HG03064 (cell line): ENCODE measurements around the gene DAP3.
"Not testable (repeated sequence)": the region's sequence is repeated elsewhere in the genome, so short reads cannot be mapped to it uniquely, and the experiment has no call there.

ENCODE experiments used
- ATAC-seq: cut with Tn5 transposase; IDR thresholded peaks from one replicate; pipeline ENCODE4 v1.9.1; 2021; ENCODE audit warnings: low read depth; ENCODE audit not compliant: unreplicated experiment

Gene DAP3

GRCh38 chr1:155763989-155764388, 75.1 kb downstream of the DAP3 start:
- not testable (repeated sequence) for ATAC-seq

- ATAC-seq: not testable (repeated sequence)
These were observed 78.6 kb downstream of the DAP3 start for GRCh38 chr1:155767399-155767989.

DNA sequence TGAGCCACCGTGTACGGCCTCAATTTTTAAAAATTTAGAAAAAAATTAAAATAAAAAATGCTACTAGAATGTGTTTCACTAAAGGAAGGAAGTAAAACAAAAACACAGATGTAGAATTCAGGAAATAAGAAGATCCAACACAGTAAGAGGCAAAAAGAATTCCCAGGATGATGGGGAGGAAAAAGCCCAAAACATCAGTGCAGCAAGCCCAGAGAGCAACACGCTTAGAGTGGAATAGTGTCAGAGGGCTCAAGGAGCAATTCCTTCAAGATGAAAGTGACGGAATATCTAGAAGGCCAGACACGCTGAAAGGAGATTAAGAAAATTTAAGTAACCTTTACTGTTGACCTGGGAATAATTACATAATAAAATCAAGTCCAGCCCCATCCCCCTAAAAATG, 80.4 kb downstream of the DAP3 start:
- ATAC-seq: no peak

DNA sequence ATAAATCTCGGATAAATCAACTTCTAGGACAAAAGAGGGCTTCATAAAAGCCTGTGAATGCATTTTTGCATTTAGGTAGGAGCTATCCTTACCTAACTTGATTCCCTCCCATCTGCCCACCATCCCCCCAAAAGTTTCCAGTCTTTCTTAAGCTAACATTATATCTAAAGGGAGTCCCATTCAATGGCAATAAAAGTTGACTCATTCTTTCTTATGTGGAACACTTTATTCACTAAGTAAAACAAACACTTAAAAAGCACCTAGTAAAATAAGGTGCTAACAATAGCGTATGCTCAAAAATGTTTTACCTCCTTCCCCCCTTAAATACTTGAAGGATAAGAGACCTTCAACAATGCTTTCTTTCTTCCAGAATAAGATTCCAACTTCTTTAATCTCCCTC, 84.3 kb downstream of the DAP3 start:
- ATAC-seq: no peak

DNA sequence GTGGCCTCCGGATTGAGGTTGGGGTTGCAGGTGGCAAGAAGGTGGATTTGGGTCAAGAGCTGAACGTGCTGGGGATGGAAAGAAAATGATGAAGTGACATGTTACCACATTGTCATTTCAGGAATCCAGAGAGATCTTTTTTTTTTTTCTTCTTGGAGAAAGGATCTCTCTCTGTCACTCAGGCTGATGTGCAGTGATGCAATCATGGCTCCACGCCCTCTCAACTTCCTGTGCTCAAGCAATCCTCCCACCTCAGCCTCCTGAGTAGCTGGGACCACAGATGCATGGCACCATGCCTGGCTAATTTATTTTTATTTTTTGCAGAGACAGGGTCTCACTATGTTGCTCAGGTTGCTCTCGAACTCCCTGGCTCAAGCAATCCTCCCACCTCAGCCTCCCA, 87.5 kb downstream of the DAP3 start:
- ATAC-seq: no peak

DNA sequence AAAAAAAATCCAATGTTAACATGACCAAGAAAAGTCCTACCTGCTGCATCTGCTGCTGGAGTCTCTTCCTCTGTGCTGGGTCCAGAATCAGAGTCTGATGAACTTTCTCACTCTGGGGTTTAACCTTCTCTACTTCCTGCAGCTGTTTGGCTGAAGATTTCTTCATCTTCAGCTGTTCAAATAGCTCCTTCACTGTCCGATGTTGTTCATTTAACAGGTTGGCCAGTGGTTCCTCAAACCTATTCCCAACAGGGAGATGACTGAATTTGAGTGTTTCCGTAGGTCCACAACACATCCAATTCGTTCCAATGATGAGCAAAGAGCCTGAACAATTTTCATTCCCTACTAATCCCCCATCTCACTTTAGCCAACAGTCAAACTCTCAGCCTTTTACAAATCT, 88.7 kb downstream of the DAP3 start:
- no peak for ATAC-seq
